H1 (cell line): Measurements from ENCODE around the gene DCAF7. TPM values are rescaled to one million over a fixed set of nuclear protein-coding genes. Genes with fewer than 3 reads are reported as not detected.

Experiments
- CTCF ChIA-PET: fragments of 300-600 bp; sonication (Branson Sonifier 250); formaldehyde crosslinking; loops from one replicate; lab custom pipeline; 2021; ENCODE audit not compliant: partially characterized antibody; lab: Charles Lee
- POLR2A ChIA-PET: fragments of 300-600 bp; sonication (Branson Sonifier 250); formaldehyde crosslinking; loops from one replicate; lab custom pipeline; 2021; ENCODE audit warnings: inconsistent platforms; ENCODE audit not compliant: partially characterized antibody; lab: Charles Lee
- DNase-seq, 2 experiments: peaks; one replicate each; pipeline versions ENCODE4 v3.0.0 to v3.0.0-alpha.2; 2010 to 2022; ENCODE audit warnings: low spot score in 2 of 2, low read depth in 1 of 2, mixed read lengths in 1 of 2
- FAIRE-seq: peaks from 2 replicates; lab custom pipeline; 2011; peaks lifted over from hg19 to GRCh38; lab: Jason Lieb, UNC
- H2AFZ ChIP-seq: 2 replicates; pipeline ENCODE4 v1.8.1; 2012; ENCODE audit warnings: low read length, inconsistent platforms
- H2AK5ac ChIP-seq: 2 replicates; pipeline ENCODE4 v1.6.1; 2013; ENCODE audit warnings: low read depth, low read length
- H2BK120ac ChIP-seq: replicated peaks from 2 replicates; pipeline ENCODE3; 2013; ENCODE audit warnings: low read depth, low read length, inconsistent platforms
- H2BK12ac ChIP-seq: 2 replicates; pipeline ENCODE4 v1.6.1; 2013; ENCODE audit warnings: low read depth, low read length
- H2BK15ac ChIP-seq: 2 replicates; pipeline ENCODE4 v1.6.1; 2013; ENCODE audit warnings: low read length
- H2BK20ac ChIP-seq: 2 replicates; pipeline ENCODE4 v1.6.1; 2013; ENCODE audit warnings: low read length
- H2BK5ac ChIP-seq: 2 replicates; pipeline ENCODE4 v1.6.1; 2013; ENCODE audit warnings: low read depth, low read length
- H3K14ac ChIP-seq: 2 replicates; pipeline ENCODE4 v1.6.1; 2013; ENCODE audit warnings: inconsistent platforms; ENCODE audit not compliant: insufficient read length
- H3K18ac ChIP-seq: 2 replicates; pipeline ENCODE4 v1.6.1; 2013; ENCODE audit warnings: low read length; ENCODE audit errors: extremely low read depth
- H3K23ac ChIP-seq: 2 replicates; pipeline ENCODE4 v1.6.1; 2013; ENCODE audit warnings: inconsistent platforms; ENCODE audit not compliant: insufficient read length
- H3K23me2 ChIP-seq: 2 replicates; pipeline ENCODE4 v1.6.1; 2013; ENCODE audit warnings: low read depth, low read length
- H3K27ac ChIP-seq: 2 replicates; pipeline ENCODE4 v1.6.1; 2011; ENCODE audit warnings: low read depth, low read length, inconsistent platforms
- H3K27me3 ChIP-seq, 4 experiments: replicated peaks in 1 of 4; 1 replicate in 1 of 4; 2 replicates in 3 of 4; pipeline versions ENCODE4 v1.6.1 to v1.8.1; 2011 to 2013; ENCODE audit warnings: low read length in 3 of 4, mild to moderate bottlenecking in 3 of 4, inconsistent platforms in 2 of 4, mixed read lengths in 2 of 4, moderate library complexity in 1 of 4; ENCODE audit not compliant: control insufficient read depth in 3 of 4, insufficient read depth in 3 of 4; ENCODE audit errors: extremely low read depth in 1 of 4
- H3K36me3 ChIP-seq, 4 experiments: 2 replicates each; pipeline versions ENCODE4 v1.6.1 to v1.8.1; 2011 to 2013; ENCODE audit warnings: mild to moderate bottlenecking in 4 of 4, low read length in 3 of 4, moderate library complexity in 2 of 4, control low read depth in 1 of 4, inconsistent platforms in 1 of 4; ENCODE audit not compliant: insufficient read depth in 4 of 4, control insufficient read depth in 2 of 4
- H3K4ac ChIP-seq: replicated peaks from 2 replicates; pipeline ENCODE3; 2013; ENCODE audit warnings: low read length, low read depth, mixed read lengths, inconsistent platforms; ENCODE audit not compliant: insufficient read length
- H3K4me1 ChIP-seq, 4 experiments: replicated peaks in 1 of 4; 1 replicate in 1 of 4; 2 replicates in 3 of 4; pipeline versions ENCODE4 v1.6.1 to v1.8.1; 2011 to 2013; ENCODE audit warnings: low read length in 3 of 4, inconsistent platforms in 2 of 4, mixed read lengths in 1 of 4; ENCODE audit not compliant: insufficient read depth in 4 of 4, control insufficient read depth in 3 of 4
- H3K4me2 ChIP-seq, 2 experiments: 2 replicates each; pipeline versions ENCODE4 v1.6.1 to v1.8.1; 2011 to 2013; ENCODE audit warnings: low read depth in 2 of 2, low read length in 2 of 2, control low read depth in 1 of 2, inconsistent platforms in 1 of 2, mild to moderate bottlenecking in 1 of 2; ENCODE audit not compliant: insufficient read depth in 1 of 2
- H3K4me3 ChIP-seq, 4 experiments: fragments of 200-600, 300-600 bp in 1 of 4; sonication (generic), shearing (Covaris generic), sonication (Bioruptor Twin) in 1 of 4; 2 replicates each; pipeline versions ENCODE4 v1.5.1 to v1.8.1; 2011 to 2016; ENCODE audit warnings: low read length in 4 of 4, low read depth in 3 of 4, control low read depth in 2 of 4, inconsistent platforms in 2 of 4, mild to moderate bottlenecking in 2 of 4, mixed read lengths in 1 of 4, moderate library complexity in 1 of 4; ENCODE audit not compliant: insufficient read depth in 2 of 4; ENCODE audit errors: extremely low read depth in 1 of 4
- H3K56ac ChIP-seq: replicated peaks from 2 replicates; pipeline ENCODE3; 2013; ENCODE audit warnings: low read depth, mild to moderate bottlenecking, mixed read lengths, low read length, inconsistent platforms; ENCODE audit not compliant: insufficient read length
- H3K79me1 ChIP-seq: 2 replicates; pipeline ENCODE4 v1.6.1; 2013; ENCODE audit warnings: low read depth, low read length, control low read depth
- H3K79me2 ChIP-seq, 2 experiments: 2 replicates each; pipeline versions ENCODE4 v1.6.1 to v1.8.1; 2012 to 2013; ENCODE audit warnings: low read length in 2 of 2, mild to moderate bottlenecking in 2 of 2, inconsistent platforms in 1 of 2; ENCODE audit not compliant: insufficient read depth in 2 of 2, control insufficient read depth in 1 of 2
- H3K9ac ChIP-seq, 4 experiments: replicated peaks in 1 of 4; 1 replicate in 1 of 4; 2 replicates in 3 of 4; pipeline versions ENCODE4 v1.6.1 to v1.8.1; 2011 to 2013; ENCODE audit warnings: low read depth in 3 of 4, low read length in 3 of 4, control low read depth in 2 of 4, mild to moderate bottlenecking in 2 of 4, moderate library complexity in 2 of 4, inconsistent platforms in 1 of 4; ENCODE audit errors: extremely low read depth in 1 of 4
- H3K9me3 ChIP-seq, 2 experiments: 2 replicates each; pipeline versions ENCODE4 v1.6.1 to v1.8.1; 2012 to 2013; ENCODE audit warnings: mild to moderate bottlenecking in 2 of 2, moderate library complexity in 2 of 2, control low read depth in 1 of 2, inconsistent platforms in 1 of 2, low read depth in 1 of 2, low read length in 1 of 2, mixed read lengths in 1 of 2; ENCODE audit not compliant: insufficient read depth in 2 of 2
- H4K20me1 ChIP-seq, 2 experiments: replicated peaks in 1 of 2; 2 replicates each; pipeline versions ENCODE3 to v1.8.1; 2011 to 2013; ENCODE audit warnings: inconsistent platforms in 2 of 2, low read length in 2 of 2, mild to moderate bottlenecking in 1 of 2; ENCODE audit not compliant: insufficient read depth in 2 of 2, control insufficient read depth in 1 of 2
- H4K5ac ChIP-seq: 2 replicates; pipeline ENCODE4 v1.6.1; 2013; ENCODE audit warnings: low read length, low read depth, mixed read lengths, inconsistent platforms; ENCODE audit not compliant: insufficient read length
- H4K8ac ChIP-seq: 2 replicates; pipeline ENCODE4 v1.8.0; 2013; ENCODE audit warnings: mild to moderate bottlenecking, moderate library complexity, low read length, inconsistent platforms; ENCODE audit not compliant: insufficient read depth; ENCODE audit errors: extremely low read depth
- H4K91ac ChIP-seq: replicated peaks from 2 replicates; pipeline ENCODE3; 2013; ENCODE audit warnings: low read length, mixed read lengths, inconsistent platforms; ENCODE audit not compliant: insufficient read length
- CBX8 ChIP-seq: fragments of 300-800, 300-1000 bp; sonication (generic); IDR thresholded peaks from 2 replicates; pipeline ENCODE4 v1.7.1; 2016; ENCODE audit warnings: low read depth, low read length, borderline replicate concordance
- CHD1 ChIP-seq: IDR thresholded peaks from 2 replicates; pipeline ENCODE4 v1.6.1; 2012; ENCODE audit warnings: low read depth, low read length, improper control_type of control experiment
- EZH2 ChIP-seq: fragments of 200-600 bp; sonication (generic); IDR thresholded peaks from 2 replicates; pipeline ENCODE4 v1.7.1; 2012; ENCODE audit warnings: low read depth, mild to moderate bottlenecking, moderate library complexity, low read length, inconsistent platforms; ENCODE audit not compliant: severe bottlenecking
- HDAC6 ChIP-seq: IDR thresholded peaks from one replicate; pipeline ENCODE4 v1.7.1; 2012; ENCODE audit warnings: low read depth, mild to moderate bottlenecking, inconsistent platforms, low read length, moderate library complexity
- KDM4A ChIP-seq: IDR thresholded peaks from one replicate; pipeline ENCODE4 v1.7.1; 2012; ENCODE audit warnings: low read depth, mild to moderate bottlenecking, moderate library complexity, low read length, inconsistent platforms; ENCODE audit not compliant: severe bottlenecking
- NANOG ChIP-seq: IDR thresholded peaks from 2 replicates; pipeline ENCODE4 v1.6.1; 2011; ENCODE audit warnings: low read length, low read depth, mild to moderate bottlenecking, inconsistent platforms; ENCODE audit not compliant: insufficient read depth, poor library complexity, severe bottlenecking
- PHF8 ChIP-seq: fragments of 200-600 bp; sonication (generic); conservative IDR thresholded peaks from 2 replicates; pipeline ENCODE4 v1.7.1; 2012; ENCODE audit warnings: low read depth, mild to moderate bottlenecking, inconsistent platforms, low read length, moderate library complexity
- POLR2AphosphoS5 ChIP-seq: IDR thresholded peaks from 2 replicates; pipeline ENCODE4 v1.6.1; 2011; ENCODE audit warnings: low read depth, low read length
- POU5F1 ChIP-seq: IDR thresholded peaks from 2 replicates; pipeline ENCODE4 v1.6.1; 2011; ENCODE audit warnings: low read depth, mild to moderate bottlenecking, low read length, moderate library complexity
- RFX5 ChIP-seq: IDR thresholded peaks from 2 replicates; pipeline ENCODE4 v1.6.1; 2011; ENCODE audit warnings: low read depth, low read length, improper control_type of control experiment, borderline replicate concordance
- SP1 ChIP-seq: IDR thresholded peaks from 2 replicates; pipeline ENCODE4 v1.6.1; 2011; ENCODE audit warnings: low read depth, low read length
- SP4 ChIP-seq: IDR thresholded peaks from 2 replicates; pipeline ENCODE4 v1.6.1; 2012; ENCODE audit warnings: low read length, inconsistent platforms
- TBP ChIP-seq: IDR thresholded peaks from 2 replicates; pipeline ENCODE4 v1.6.1; 2011; ENCODE audit warnings: low read depth, low read length, improper control_type of control experiment
- USF2 ChIP-seq: IDR thresholded peaks from 2 replicates; pipeline ENCODE4 v1.6.1; 2011; ENCODE audit warnings: low read length, improper control_type of control experiment
- WGBS, 2 experiments: shearing (Covaris generic) in 1 of 2; methylation state at CpG; one replicate each; pipeline versions ENCODE4 v1.1.6 to v1.1.7; 2013 to 2015; ENCODE audit warnings: low lambda C conversion rate in 2 of 2, mixed read lengths in 2 of 2, inconsistent platforms in 1 of 2, low coverage in 1 of 2, missing lambda C conversion rate in 1 of 2; ENCODE audit not compliant: insufficient replicate concordance in 2 of 2, insufficient coverage in 1 of 2, insufficient read length in 1 of 2; ENCODE audit errors: extremely low coverage in 1 of 2, missing lambda C conversion rate in 1 of 2; 5-methylcytosine and 5-hydroxymethylcytosine counted together
- polyA plus RNA-seq, 7 experiments: library from polyadenylated mRNA; depleted of rRNA in 3 of 7; stranded (reverse) in 5 of 7; unstranded in 2 of 7; fragments of >200 nt in 5 of 7; fragments of 200-250 nt in 2 of 7; gene quantifications; 1 replicate in 5 of 7; 2 replicates in 1 of 7; 4 replicates in 1 of 7; pipeline versions ENCODE4 v1.2.1 to v1.2.3, GENCODE V29; 2011 to 2013; ENCODE audit warnings: missing spikeins in 2 of 7, mixed read lengths in 2 of 7
- total RNA-seq: library from RNA; stranded (reverse); fragmentation: NEBNext Ultra II Directional; extraction: Animal tissue kit (Norgen Biotek cat#: 25700); gene quantifications from 2 replicates; pipeline ENCODE4 v1.2.1, GENCODE V29; 2021

Gene DCAF7
- total and polyA plus RNA-seq, 2 of the 8 experiments (the other 6 are each of a cell fraction or from before 2014, with no cell fraction given) = 74.9 to 94.1 TPM

- Histone ChIP-seq H2AK5ac (no peak overlapping the region), H3K18ac (no peak overlapping the region), H4K8ac (no peak overlapping the region), H3K23me2 (peaks cover 5% of the 10 kb centered on the region), H2BK120ac (no peak overlapping the region), H3K23ac (no peak overlapping the region), H3K27ac (no peak overlapping the region), H3K4me2 (no peak overlapping the region), H4K91ac (no peak overlapping the region), H3K9ac (no peak overlapping the region), H2BK5ac (no peak overlapping the region), H3K79me2 (no peaks in the 10 kb centered on the region), H3K14ac (no peak overlapping the region), H4K5ac (no peak overlapping the region), H3K4ac (no peak overlapping the region), H3K36me3 (no peaks in the 10 kb centered on the region; a peak in 1 of 8 replicates), H2BK20ac (no peak overlapping the region), H2BK12ac (no peak overlapping the region), H3K56ac (no peak overlapping the region), H2BK15ac (no peak overlapping the region), H3K9me3 (no peaks in the 10 kb centered on the region), H3K27me3 (no peaks in the 10 kb centered on the region), H3K4me3 (no peak overlapping the region), H3K4me1 (peaks cover 0 to 3% (median 3%) of the 10 kb centered on the region in 4 experiments; a peak in 4 of 7 replicates), H4K20me1 (no peaks in the 10 kb centered on the region), H3K79me1 (no peaks in the 10 kb centered on the region; the same call in 1 of the 2 replicates), H2AFZ (no peak overlapping the region)
- CTCF ChIA-PET = interaction anchor here (0.7 to 1.7 kb wide), 3 partner anchors 14 to 144 kb away, joined by 3 to 7 read pairs (median 3); no protein-coding TSS in a partner anchor
- POLR2A ChIA-PET = interaction anchor here (1.6 to 2.2 kb wide), 2 partner anchors 10 to 24 kb away, joined by 5 read pairs; partner anchors contain the start of gene MAP3K3
- 93% methylated on average over 2 of the region's 2 CpGs; no CpG with 5 or more reads in 1 of the 2 experiments for WGBS, 2 experiments
- DNase-seq (no peak), FAIRE-seq (no peak)
- no peak for TF ChIP-seq RFX5
- no peak for TF ChIP-seq EZH2
- TF ChIP-seq SP4 = no peak
- no peak for TF ChIP-seq POU5F1
- no peak for TF ChIP-seq CBX8
- no peak for TF ChIP-seq CHD1
- no peak for TF ChIP-seq NANOG
- TF ChIP-seq TBP = no peak
- no peak for TF ChIP-seq HDAC6
- TF ChIP-seq SP1 = no peak
- TF ChIP-seq USF2 = no peak
- TF ChIP-seq POLR2AphosphoS5 = no peak
- no peak for TF ChIP-seq PHF8
- TF ChIP-seq KDM4A = no peak
These were observed 48.0 kb downstream of the DCAF7 start for GRCh38 chr17:63598281-63598680.
